HG02763 (cell line): ENCODE data around the gene BRMS1L.
"Not testable (repeated sequence)": the region's sequence is repeated elsewhere in the genome, so short reads cannot be mapped to it uniquely, and the experiment has no call there.

Experiments used
- ATAC-seq: cut with Tn5 transposase; IDR thresholded peaks from one replicate; pipeline ENCODE4 v1.9.1; 2021; ENCODE audit warnings: mild to moderate bottlenecking, moderate library complexity; ENCODE audit not compliant: unreplicated experiment

BRMS1L gene, protein sequence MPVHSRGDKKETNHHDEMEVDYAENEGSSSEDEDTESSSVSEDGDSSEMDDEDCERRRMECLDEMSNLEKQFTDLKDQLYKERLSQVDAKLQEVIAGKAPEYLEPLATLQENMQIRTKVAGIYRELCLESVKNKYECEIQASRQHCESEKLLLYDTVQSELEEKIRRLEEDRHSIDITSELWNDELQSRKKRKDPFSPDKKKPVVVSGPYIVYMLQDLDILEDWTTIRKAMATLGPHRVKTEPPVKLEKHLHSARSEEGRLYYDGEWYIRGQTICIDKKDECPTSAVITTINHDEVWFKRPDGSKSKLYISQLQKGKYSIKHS

DNA sequence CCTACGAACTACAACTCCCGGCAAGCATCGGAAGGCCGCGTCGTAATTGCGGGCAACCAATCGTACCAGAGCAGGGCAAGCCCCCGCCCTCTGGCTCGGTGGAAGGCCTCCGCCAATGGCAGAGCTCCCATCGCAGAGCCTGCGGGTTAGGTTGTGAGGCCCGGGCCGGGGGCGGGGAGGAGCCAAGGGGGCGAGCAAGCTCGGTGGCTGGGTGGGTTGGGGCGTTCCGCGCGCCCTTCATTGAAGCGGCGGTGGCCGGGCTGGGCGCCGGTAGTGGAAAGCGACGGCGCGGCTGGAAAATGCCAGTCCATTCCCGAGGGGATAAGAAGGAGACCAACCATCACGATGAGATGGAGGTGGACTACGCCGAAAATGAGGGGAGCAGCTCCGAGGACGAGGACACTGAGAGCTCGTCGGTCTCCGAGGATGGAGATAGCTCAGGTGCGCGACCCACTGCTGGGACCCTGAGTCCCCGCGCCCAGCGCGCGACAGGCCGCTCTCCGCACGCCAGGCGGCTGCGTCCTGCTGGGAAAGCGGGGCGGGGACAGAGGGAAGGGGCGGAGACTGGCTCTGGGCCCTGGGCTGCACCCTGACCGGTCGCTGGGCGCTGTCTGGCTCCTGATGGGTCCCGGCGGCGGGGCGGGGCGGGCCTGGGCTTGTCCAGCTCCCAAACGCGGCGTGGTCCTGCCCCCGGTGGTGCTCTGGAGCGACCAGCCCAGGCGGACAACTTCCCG lies at the start of gene BRMS1L:
BRMS1L (plus strand) TSS at position 121 of the 734 bp plus-strand sequence; CDS start at position 300, 179 bp downstream.
- ATAC-seq, result peak; percentile 95

DNA sequence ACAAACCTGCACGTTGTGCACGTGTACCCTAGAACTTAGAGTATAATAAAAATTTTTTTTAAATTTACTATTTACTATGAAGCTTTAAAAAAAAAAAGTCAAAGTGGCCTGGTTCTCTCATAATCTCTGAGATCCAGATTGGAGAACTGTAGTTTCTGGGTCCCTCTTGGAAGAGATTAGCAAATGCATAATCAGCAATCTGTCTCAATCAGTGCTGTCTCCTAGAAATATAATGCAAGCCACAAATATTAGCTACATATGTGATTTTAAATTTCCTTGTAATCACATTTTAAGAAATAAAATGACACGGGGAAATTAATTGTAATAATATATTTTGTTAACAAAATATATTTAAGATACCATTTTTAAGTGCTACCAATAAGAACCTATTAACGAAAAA lies 49.3 kb upstream of the BRMS1L start:
- ATAC-seq, result no peak

DNA sequence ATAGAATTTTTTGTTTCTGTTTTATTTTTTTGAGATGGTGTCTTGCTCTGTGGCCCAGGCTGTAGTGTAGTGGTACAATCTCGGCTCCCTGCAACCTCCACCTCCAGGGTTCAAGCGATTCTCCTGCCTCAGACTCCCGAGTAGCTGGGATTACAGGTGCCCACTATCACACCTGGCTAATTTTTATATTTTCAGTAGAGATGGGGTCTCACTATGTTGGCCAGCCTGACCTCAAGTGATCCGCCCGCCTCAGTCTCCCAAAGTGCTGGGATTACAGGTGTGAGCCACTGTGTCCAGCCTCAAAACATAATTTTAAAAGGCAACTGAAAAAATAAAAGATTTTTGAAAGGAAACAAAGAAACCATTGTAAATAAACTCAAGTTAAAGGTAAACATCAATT lies 48.6 kb upstream of the BRMS1L start:
- ATAC-seq, result not testable (repeated sequence)

DNA sequence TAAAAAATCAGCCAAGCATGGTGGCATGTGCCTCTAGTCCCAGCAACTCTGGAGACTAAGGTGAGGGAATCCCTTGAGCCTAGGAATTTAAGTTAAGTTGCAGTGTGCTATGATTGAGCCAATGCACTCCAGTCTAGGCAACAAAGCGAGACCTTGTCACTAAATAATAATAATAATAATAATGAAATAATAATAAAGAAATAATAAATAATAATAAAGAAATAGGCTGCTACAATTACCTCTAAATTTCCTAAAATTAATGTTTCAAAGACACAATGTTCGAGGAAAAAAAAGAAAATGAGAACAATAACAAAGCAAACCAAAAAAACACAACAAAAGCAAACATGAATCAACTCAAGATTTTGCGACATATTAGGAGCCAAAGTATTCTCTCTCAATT lies 46.8 kb upstream of the BRMS1L start:
- no peak for ATAC-seq

DNA sequence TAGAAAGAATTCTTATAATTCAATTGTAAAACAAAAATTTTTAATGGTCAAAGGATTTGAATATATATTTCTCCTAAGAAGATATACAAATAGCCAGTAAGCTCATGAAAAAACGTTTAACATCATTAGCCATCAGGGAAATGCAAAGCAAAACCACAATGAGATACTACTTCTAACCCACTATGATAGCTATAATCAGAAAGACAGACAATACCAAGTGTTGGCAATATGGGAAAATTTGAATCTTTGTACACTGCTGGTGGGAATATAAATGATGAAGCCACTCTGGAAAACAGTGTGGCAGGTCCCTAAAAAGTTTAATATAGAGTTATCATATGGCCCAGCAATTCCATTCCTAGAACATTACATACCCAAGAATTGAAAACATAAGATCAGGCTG lies 42.4 kb upstream of the BRMS1L start:
- no peak for ATAC-seq

DNA sequence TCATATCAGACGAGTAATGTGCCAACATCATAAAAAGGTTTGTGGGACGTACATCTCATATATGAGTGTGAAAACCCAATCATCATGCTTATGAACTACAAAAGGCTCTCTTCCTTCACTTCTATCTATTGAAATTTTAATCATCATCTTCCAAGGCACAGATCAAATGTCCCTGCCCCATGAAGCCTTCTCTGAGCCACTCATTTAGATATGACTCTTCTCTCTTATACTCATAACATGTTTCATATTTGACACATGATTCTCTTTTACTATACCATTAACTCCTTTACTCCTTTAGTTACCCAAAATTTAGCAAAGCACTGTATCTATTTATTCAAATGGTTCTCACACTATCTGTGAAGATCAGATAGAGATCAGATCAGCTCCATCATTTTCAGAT lies 39.3 kb upstream of the BRMS1L start:
- no peak for ATAC-seq

DNA sequence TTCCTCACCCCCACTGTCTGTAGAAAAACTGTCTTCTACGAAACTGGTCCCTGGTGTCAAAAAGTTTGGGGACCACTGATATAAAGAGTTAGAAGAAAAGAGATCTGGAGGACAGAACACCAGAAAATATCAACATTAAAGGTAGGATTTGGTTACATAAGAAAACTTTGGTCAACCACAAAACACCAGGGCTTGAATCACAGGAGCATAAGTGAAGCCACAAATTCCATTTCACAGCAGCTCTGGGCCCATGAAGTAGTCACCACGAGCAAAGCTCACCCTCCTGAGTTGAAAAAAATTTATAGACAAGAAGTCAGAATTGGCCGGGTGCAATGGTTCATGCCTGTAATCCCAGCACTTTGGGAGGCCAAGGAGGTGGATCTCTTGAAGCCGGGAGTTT lies 36.5 kb upstream of the BRMS1L start:
- no peak for ATAC-seq

DNA sequence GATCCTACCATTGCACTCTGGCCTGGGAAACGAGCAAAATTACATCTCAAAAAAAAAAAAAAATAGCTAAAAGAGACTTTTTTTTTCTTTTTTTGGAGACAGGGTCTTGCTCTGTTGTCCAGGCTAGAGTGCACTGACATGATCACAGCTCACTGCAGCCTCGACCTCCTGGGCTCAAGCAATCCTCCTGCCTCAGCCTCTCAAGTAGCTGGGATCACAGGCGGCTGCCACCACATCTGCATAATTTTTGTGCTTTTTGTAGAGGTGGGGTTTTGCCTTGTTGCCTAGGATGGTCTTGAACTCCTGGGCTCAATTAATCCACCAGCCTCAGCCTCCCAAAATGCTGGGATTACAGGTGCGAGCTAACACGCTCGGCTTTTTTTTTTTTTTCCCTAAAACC lies 28.3 kb upstream of the BRMS1L start:
- ATAC-seq, result no peak

DNA sequence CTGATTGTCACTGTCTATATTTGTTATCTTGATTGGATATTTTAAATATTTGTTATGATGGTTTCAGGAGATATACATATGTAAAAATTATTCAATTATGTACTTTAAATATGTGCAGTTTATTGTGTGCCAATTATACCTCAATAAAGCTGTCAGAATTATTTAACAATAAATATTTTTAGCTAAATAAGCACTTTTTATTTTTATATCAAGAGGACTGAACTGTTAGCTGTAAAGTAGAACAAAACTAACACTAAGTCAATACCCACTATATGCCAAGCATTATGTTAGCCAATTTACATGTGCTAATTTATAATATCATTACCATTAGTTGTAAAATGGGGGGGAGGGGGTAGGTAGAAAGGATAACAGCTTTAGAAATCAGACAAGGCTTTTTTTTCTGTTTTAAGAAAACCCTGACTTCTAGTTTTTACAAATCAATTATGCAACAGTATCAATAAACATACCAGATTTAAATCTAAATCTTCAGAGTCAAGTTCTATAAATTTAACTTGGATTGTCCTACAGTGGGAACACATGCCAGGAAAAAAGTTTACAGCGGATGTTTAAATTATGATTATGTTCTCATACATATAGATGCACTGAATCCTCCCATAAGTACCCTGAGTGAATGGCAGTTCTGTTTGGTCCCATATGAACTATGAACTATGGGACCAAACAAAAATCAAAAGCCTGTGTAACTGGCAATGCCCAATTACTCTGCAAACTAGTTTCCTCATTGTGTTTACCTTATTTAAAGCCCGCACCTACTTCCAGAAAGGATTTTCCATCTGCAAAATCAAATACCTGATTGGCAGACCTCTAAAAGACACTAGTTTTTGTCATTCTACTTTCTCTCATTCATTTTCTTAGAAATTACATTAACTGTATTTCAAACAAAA lies 19.9 kb upstream of the BRMS1L start:
- ATAC-seq, result no peak

DNA sequence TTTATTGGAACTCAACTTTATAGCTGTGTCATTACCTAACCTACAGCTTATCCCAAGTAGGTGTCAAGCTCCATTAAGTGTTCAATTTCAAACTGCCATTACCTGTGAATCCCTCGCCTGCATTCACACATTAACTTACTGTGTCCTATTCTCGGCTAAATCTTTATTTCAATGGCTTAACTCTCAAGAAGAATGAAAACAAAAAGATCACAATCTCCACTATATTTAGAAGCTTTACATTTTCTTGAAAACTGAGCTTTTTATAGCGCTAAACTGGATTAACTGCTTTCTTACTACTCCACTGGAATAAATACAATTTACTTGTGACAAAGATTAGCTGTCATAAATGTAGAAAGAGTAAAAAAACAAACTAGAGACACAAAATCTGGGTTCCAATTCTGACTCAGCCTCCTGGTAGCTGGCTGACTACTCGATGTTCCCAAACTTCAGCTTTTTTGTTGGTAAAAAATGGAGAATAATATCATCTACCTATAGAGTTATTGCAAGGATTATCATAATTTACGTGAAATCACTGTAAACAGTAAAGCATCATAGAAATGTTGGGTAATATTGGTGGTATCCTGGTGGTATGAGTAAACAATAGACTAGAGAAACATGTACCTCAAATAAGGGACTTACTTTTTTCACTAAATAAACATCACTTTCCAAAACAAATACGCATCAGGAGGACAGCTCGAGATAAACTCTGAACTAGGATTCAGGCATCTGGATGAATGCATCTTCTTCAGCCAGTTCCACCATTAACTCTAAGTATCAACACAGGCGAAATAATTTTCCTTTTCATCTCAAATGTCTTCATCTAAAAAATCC lies 18.8 kb upstream of the BRMS1L start:
- no peak for ATAC-seq

DNA sequence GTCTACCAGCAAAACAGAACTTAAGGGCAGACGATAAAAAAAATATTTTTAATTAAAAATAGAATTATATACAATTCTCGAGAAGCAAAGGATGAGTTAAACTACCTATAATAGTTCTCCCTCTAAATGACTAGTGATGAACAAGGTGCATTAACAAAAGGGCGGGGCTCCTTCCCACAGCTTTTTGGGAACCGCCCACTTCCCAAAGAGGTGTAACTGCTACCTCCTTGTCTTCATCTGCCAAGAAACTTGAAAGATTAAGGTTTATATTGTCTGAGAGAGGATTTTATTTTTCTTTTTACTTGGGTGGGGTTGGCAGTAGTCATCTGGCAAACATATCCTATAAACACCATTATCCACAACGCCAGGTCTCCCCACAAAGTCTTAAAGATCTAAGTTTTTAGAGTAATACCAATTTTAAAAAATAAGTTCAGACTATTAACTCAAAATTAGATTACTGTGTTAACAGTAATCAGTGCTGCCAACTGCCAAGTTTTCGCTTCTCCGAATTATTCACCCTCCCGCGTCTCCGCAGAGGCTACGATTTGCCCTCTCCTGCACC lies 18.0 kb upstream of the BRMS1L start:
- no peak for ATAC-seq

DNA sequence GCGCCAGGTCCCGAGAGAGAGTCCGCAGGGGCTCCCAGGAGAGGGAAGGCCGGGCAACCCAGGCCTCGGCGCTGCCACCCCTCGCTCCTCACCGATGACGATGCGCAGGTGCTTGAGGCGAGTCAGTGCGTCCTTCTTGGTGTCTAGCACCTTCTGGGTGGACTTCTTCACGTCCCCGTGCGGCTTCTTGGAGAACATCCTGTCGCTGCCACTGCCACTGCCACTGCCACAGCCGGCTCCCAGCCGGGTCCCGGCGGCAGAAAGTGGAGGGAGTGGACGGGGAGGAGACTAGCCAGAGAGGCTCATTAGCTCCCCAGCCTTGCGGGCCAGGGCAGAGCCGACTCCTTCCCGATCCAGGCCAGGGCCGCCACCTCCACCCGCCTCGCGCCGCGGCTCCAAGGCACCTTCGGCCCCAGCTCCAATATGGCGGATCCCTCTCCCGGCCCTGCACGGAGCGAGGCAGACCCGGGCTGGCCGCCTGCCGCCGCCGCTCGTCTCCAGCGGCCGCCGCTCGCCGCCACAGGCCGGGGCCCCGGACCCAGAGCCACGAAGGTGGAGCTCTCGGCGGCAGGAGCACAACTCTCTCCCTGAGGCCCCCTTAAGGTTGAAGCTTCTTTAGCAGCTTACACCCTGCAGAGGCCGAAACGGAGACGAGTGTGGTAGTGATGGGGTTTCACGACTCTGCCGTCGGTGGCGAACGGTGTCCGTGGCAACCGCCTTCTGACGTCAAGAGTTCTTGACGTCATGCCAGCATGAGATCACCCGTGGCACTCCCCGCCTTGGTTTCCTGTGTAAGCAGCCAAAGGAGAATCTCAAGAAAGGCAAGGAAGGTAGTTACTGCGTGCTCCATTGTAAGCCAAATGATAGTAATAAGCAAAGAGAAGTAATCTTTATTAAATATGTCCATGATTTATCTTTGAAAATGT lies 17.2 kb upstream of the BRMS1L start, which contains the start of gene RALGAPA1:
RALGAPA1 (minus strand) TSS at position 658 of the 926 bp plus-strand sequence; CDS start at position 198, 460 bp downstream.
- ATAC-seq, result peak; percentile 94

DNA sequence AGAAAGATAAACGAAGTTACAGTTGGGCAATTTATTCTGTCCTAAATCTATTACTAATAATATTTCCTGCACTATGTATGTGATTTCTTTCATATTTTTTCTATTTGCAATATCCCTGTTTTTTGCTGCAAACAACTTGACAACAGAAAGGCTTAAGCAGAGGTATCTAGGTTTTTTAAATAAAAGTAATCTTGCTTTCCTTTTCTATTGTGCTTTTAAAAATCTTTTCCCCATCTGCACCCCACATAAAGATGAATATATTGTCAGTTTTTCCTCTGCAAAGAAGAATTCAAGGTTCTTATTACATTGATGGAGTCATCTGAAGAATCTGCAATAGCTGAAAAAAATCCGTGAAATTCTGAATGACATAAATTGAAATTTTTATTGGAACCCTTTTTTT lies 16.5 kb upstream of the BRMS1L start:
- no peak for ATAC-seq

DNA sequence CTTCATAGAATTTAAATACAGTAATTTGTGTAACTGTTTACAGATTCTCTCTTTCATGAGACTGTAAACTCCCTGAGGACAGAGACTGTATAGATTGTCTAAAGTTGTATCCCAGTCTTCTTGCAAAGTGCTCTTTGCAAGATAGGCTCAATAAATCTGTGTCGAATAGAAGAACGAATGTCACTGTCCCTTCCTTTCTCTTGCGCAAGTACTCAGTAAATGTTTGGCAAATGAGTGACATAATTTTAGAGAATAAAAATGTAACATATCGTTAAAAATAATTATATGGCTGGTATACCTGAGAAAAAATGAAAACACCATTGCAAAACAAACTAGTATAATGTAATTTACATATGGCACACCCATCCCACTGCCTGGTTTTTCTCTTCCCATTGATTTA lies 15.2 kb upstream of the BRMS1L start:
- ATAC-seq, result no peak

DNA sequence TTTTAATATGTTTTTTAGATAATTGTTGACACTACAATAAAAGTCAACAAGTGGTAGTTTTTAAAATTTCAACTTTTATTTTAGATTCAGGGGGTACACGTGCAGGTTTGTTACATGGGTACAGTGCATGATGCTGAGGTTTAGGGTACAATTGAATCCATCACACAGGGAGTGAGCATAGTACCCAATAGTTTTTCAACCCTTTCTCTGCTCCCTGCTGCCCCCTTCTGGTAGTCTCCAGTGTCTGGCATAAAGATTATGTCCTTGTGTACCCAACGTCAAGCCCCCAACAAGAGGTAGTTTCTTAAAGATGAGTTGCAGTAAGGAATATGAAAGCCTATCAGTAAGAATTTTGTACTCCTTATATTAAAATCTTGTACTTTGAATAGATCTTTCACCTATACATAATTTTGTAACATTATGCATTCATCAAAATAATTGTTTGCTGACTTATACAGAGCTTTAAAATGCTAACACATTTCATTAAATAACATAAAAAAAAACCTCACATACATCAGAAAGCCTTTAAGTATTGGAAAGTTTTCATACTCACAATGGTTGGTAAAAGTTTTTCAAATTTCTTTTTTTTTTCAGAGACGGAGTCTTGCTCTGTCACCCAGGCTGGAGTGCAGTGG lies 11.7 kb upstream of the BRMS1L start:
- ATAC-seq, result peak; percentile 62

DNA sequence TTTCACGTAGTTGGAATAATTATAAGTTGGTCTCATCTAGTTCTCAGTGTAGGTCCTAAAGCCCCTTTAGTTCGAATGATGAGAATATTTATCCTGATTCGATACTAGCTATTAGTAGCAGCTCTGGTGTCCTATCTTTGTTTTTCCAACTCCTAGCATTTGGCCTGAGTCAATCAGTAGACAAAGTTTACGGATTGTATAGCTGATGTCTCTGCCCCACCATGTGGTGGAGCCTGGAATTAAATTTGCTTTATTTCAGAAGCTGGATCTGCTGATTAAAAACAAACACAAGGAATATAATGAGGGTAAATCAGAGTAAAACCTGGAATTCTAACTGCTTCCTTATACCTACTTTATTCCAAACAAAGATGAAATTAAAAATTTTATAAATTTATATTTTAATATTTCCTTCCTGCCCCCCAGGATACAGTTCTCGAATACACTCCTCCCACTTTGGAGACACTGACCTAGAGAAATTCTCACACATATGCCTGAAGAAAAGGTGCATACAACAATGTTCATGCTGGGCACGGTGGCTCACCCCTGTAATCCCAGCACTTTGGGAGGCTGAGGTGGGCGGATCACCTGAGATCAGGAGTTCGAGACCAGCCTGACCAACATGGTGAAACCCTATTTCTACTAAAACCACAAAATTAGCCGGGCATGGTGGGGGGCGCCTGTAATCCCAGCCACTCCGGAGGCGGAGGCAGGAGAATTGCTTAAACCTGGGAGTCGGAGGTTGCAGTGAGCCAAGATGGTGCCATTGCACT lies 7.6 kb upstream of the BRMS1L start:
- no peak for ATAC-seq

DNA sequence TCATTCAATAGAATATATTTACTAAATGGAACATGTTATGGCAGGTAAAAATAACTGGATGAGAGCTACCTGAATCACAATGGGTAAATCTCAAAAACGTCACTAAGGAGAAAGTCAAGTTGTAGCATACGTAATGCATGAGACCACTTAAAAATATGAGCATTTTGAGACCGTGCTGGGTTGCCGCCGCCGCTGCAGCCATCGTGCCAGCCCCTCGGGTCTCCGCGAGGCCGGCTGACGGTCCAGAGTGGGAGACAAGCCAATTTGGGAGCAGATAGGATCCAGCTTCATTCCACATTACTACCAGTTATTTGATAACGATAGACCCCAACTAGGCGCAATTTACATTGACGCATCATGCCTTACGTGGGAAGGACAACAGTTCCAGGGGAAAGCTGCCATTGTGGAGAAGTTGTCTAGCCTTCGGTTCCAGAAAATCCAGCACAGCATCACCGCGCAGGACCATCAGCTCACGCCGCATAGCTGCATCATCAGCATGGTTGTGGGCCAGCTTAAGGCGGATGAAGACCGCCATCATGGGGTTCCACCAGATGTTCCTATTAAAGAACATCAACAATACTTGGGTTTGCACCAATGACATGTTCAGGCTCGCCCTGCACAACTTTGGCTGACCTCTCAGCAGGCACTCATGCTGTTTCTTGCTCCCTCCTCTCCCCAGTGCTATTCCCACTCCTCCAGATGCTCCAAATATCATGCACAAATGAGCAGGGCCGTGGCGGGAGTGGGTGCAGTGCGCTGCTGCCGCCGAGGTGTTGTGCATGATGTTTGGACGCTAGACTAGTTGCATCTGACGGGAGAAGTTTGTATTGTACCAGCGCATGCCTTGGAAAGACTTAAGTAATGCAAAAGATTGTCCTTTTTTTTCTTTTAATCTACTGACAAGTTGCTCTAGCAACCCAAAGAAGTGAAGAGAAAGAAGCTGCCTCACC lies 6.3 kb upstream of the BRMS1L start:
- ATAC-seq, result no peak
